OCI-LY7 (cell line): ENCODE data around the gene ADAMTS5. TPM values are rescaled to one million over a fixed set of nuclear protein-coding genes. Genes with fewer than 3 reads are reported as not detected.

ENCODE experiments used
- BruUV-seq: library from RNA; stranded (reverse); fragments of 400-500 nt; replicated peaks from 2 replicates; lab custom pipeline; 2021; lab: Mats Ljungman, UMichigan
- CTCF ChIA-PET: fragments of 300-600 bp; sonication (Branson Sonifier 250); formaldehyde crosslinking; loops from one replicate; lab custom pipeline; 2022; ENCODE audit warnings: antibody characterized with exemption; ENCODE audit not compliant: unreplicated experiment; lab: Charles Lee
- POLR2A ChIA-PET: fragments of 300-600 bp; sonication (Branson Sonifier 250); formaldehyde crosslinking; loops from one replicate; lab custom pipeline; 2022; ENCODE audit warnings: antibody characterized with exemption; lab: Charles Lee
- DNase-seq: peaks from one replicate; pipeline ENCODE4 v3.0.0-alpha.2; 2015; ENCODE audit warnings: low spot score
- H2AFZ ChIP-seq: fragments of 200-600 bp; sonication (generic), shearing (Covaris generic); 2 replicates; pipeline ENCODE4 v1.6.1; 2014; ENCODE audit warnings: mild to moderate bottlenecking, antibody characterized with exemption, low read length, moderate library complexity
- H3K27ac ChIP-seq: fragments of 200-600 bp; sonication (generic); 2 replicates; pipeline ENCODE4 v1.5.1; 2014; ENCODE audit warnings: mixed run types, low read depth, mild to moderate bottlenecking, moderate library complexity, low read length, inconsistent platforms; ENCODE audit not compliant: poor library complexity, severe bottlenecking
- H3K36me3 ChIP-seq: fragments of 200-600 bp; sonication (generic); 2 replicates; pipeline ENCODE4 v1.6.1; 2014; ENCODE audit warnings: mild to moderate bottlenecking, antibody characterized with exemption, low read length, moderate library complexity, mixed read lengths; ENCODE audit not compliant: insufficient read depth
- H3K4me1 ChIP-seq: fragments of 200-600 bp; sonication (generic); 2 replicates; pipeline ENCODE4 v1.5.1; 2014; ENCODE audit warnings: mild to moderate bottlenecking, low read length; ENCODE audit not compliant: insufficient read depth, poor library complexity, severe bottlenecking
- H3K4me2 ChIP-seq: fragments of 200-600 bp; sonication (generic); 2 replicates; pipeline ENCODE4 v1.6.1; 2014; ENCODE audit warnings: mild to moderate bottlenecking, low read length
- H3K4me3 ChIP-seq: fragments of 200-600 bp; sonication (generic); 2 replicates; pipeline ENCODE4 v1.5.1; 2014; ENCODE audit warnings: mild to moderate bottlenecking, low read depth, low read length; ENCODE audit not compliant: poor library complexity, severe bottlenecking
- H3K79me2 ChIP-seq: fragments of 200-600 bp; sonication (generic); 2 replicates; pipeline ENCODE4 v1.6.1; 2016; ENCODE audit warnings: low read depth, mild to moderate bottlenecking, low read length, moderate library complexity, mixed read lengths; ENCODE audit not compliant: insufficient read depth
- H3K9me2 ChIP-seq: fragments of 200-600 bp; sonication (generic); 2 replicates; pipeline ENCODE4 v1.6.1; 2016; ENCODE audit warnings: mild to moderate bottlenecking, low read length, mixed read lengths; ENCODE audit not compliant: insufficient read depth
- H3K9me3 ChIP-seq: fragments of 200-600 bp; sonication (generic); 2 replicates; pipeline ENCODE4 v1.6.1; 2014; ENCODE audit warnings: mild to moderate bottlenecking, mixed run types, low read length, mixed read lengths
- H4K20me1 ChIP-seq: fragments of 200-600 bp; sonication (generic); 2 replicates; pipeline ENCODE4 v1.6.1; 2014; ENCODE audit warnings: mild to moderate bottlenecking, antibody characterized with exemption, low read length, moderate library complexity, mixed read lengths; ENCODE audit not compliant: insufficient read depth
- CTCF ChIP-seq: fragments of 200-600 bp; sonication (generic); conservative IDR thresholded peaks from 2 replicates; pipeline ENCODE4 v1.5.1; 2014; ENCODE audit warnings: mild to moderate bottlenecking, antibody characterized with exemption, low read length, moderate library complexity, mixed read lengths
- EZH2phosphoT487 ChIP-seq: fragments of 200-600 bp; sonication (generic); IDR thresholded peaks from 2 replicates; pipeline ENCODE4 v1.6.1; 2018; ENCODE audit warnings: low read depth, borderline replicate concordance, mild to moderate bottlenecking, mixed run types, antibody characterized with exemption, low read length, moderate library complexity, mixed read lengths
- intact Hi-C: fragments of 100-400 bp; cut with micrococcal nuclease; formaldehyde crosslinking; loops from one replicate; pipeline ENCODE4 v1.10.0; 2022; ENCODE audit not compliant: unreplicated experiment
- total RNA-seq, 2 experiments: library from RNA; depleted of rRNA in 1 of 2; stranded (reverse); fragments of >200 nt in 1 of 2; shearing (Covaris generic) in 1 of 2; gene quantifications; 2 replicates each; pipeline ENCODE4 v1.2.3, GENCODE V29; 2014 to 2022

The ADAMTS5 gene
- total RNA-seq, 2 experiments from 2014 or later: not detected

GRCh38 chr21:26925636-26926035, 41.3 kb downstream of the ADAMTS5 start:
- no peak overlapping the region for H3K4me2 ChIP-seq
- no peaks in the 10 kb centered on the region for H4K20me1 ChIP-seq
- no peak for DNase-seq
- intact Hi-C loops: no loop called here
- H3K9me2 ChIP-seq: no peaks in the 10 kb centered on the region
- no TSS peak for BruUV-seq
- no peaks in the 10 kb centered on the region for H3K4me1 ChIP-seq
- no peaks in the 10 kb centered on the region for H3K79me2 ChIP-seq
- no peaks in the 10 kb centered on the region for H3K36me3 ChIP-seq
- POLR2A ChIA-PET: no interaction called here
- H3K4me3 ChIP-seq: no peak overlapping the region
- H3K27ac ChIP-seq: no peak overlapping the region
- TF ChIP-seq EZH2phosphoT487 (no peak), CTCF (no peak)
- CTCF ChIA-PET: no interaction called here
- H2AFZ ChIP-seq: no peak overlapping the region
- H3K9me3 ChIP-seq: no peaks in the 10 kb centered on the region

- Histone ChIP-seq H3K4me3 (no peak overlapping the region), H3K79me2 (no peaks in the 10 kb centered on the region), H3K9me3 (no peaks in the 10 kb centered on the region), H3K4me2 (no peak overlapping the region), H3K9me2 (no peaks in the 10 kb centered on the region), H2AFZ (no peak overlapping the region), H3K27ac (no peak overlapping the region), H4K20me1 (no peaks in the 10 kb centered on the region), H3K4me1 (no peaks in the 10 kb centered on the region), H3K36me3 (no peaks in the 10 kb centered on the region)
- TF ChIP-seq CTCF (no peak), EZH2phosphoT487 (no peak)
- no TSS peak for BruUV-seq
- CTCF ChIA-PET: no interaction called here
- no peak for DNase-seq
- intact Hi-C loops: no loop called here
- POLR2A ChIA-PET: no interaction called here
Measured at GRCh38 chr21:26925122-26925521, 41.8 kb downstream of the ADAMTS5 start.

GRCh38 chr21:26923986-26924385, 42.9 kb downstream of the ADAMTS5 start:
- no peaks in the 10 kb centered on the region for H4K20me1 ChIP-seq
- no peak for TF ChIP-seq CTCF
- no peak for TF ChIP-seq EZH2phosphoT487
- no peaks in the 10 kb centered on the region for H3K9me2 ChIP-seq
- intact Hi-C loops: no loop called here
- DNase-seq: no peak
- H2AFZ ChIP-seq: no peak overlapping the region
- H3K36me3 ChIP-seq: no peaks in the 10 kb centered on the region
- ChIA-PET CTCF (no interaction called here), POLR2A (no interaction called here)
- no peaks in the 10 kb centered on the region for H3K9me3 ChIP-seq
- H3K27ac ChIP-seq: no peak overlapping the region
- no peaks in the 10 kb centered on the region for H3K79me2 ChIP-seq
- BruUV-seq: no TSS peak
- H3K4me1 ChIP-seq: no peaks in the 10 kb centered on the region
- H3K4me3 ChIP-seq: no peak overlapping the region
- H3K4me2 ChIP-seq: no peak overlapping the region
